GM23338 (cell line): ENCODE data around the gene TLR6. TPM values are rescaled to one million over a fixed set of nuclear protein-coding genes. Genes with fewer than 3 reads are reported as not detected.
"Not testable (repeated sequence)": the region's sequence is repeated elsewhere in the genome, so short reads cannot be mapped to it uniquely, and the experiment has no call there.

ENCODE experiments used
- ATAC-seq: fragments of 200-7000 bp; cut with Tn5 transposase; 3 replicates; pipeline ENCODE4 v1.9.1; 2020
- DNase-seq: peaks from one replicate; pipeline ENCODE4 v3.0.0-alpha.2; 2015; ENCODE audit warnings: low spot score
- H2AFZ ChIP-seq: fragments of 200-600 bp; sonication (generic); 2 replicates; pipeline ENCODE4 v1.8.0; 2016; ENCODE audit warnings: antibody characterized with exemption, mild to moderate bottlenecking, moderate library complexity
- H3F3A ChIP-seq: fragments of 200-600 bp; sonication (generic); replicated peaks from 2 replicates; pipeline ENCODE4 v1.8.0; 2017; ENCODE audit warnings: antibody characterized with exemption, mixed run types, low read depth
- H3K27ac ChIP-seq: fragments of 200-600 bp; sonication (generic); 2 replicates; pipeline ENCODE4 v1.6.1; 2016; ENCODE audit warnings: low read depth
- H3K27me3 ChIP-seq: fragments of 200-600 bp; sonication (generic); 2 replicates; pipeline ENCODE4 v1.8.0; 2016; ENCODE audit warnings: mild to moderate bottlenecking, mixed run types, moderate library complexity; ENCODE audit not compliant: insufficient read depth
- H3K36me3 ChIP-seq: fragments of 200-600 bp; sonication (generic); 2 replicates; pipeline ENCODE4 v1.8.0; 2016; ENCODE audit warnings: mild to moderate bottlenecking; ENCODE audit not compliant: insufficient read depth
- H3K4me1 ChIP-seq: fragments of 200-600 bp; sonication (generic); 2 replicates; pipeline ENCODE4 v1.8.0; 2016; ENCODE audit warnings: mild to moderate bottlenecking, moderate library complexity; ENCODE audit not compliant: insufficient read depth
- H3K4me2 ChIP-seq: fragments of 200-600 bp; sonication (generic); 2 replicates; pipeline ENCODE4 v1.7.1; 2017; ENCODE audit warnings: mixed run types
- H3K4me3 ChIP-seq: fragments of 200-600 bp; sonication (generic); 2 replicates; pipeline ENCODE4 v1.6.1; 2016; ENCODE audit warnings: mixed run types
- H3K79me2 ChIP-seq: fragments of 200-600 bp; sonication (generic); replicated peaks from 2 replicates; pipeline ENCODE4 v1.8.0; 2017; ENCODE audit warnings: mild to moderate bottlenecking; ENCODE audit not compliant: insufficient read depth
- H3K9me2 ChIP-seq: fragments of 200-600 bp; sonication (generic); 2 replicates; pipeline ENCODE4 v1.8.0; 2017; ENCODE audit not compliant: insufficient read depth
- H4K20me1 ChIP-seq: fragments of 200-600 bp; sonication (generic); replicated peaks from 2 replicates; pipeline ENCODE4 v1.8.0; 2017; ENCODE audit warnings: mild to moderate bottlenecking; ENCODE audit not compliant: insufficient read depth
- H3K27ac Mint-ChIP-seq: 2 replicates; pipeline ENCODE4 v1.8.0; 2020; ENCODE audit warnings: inconsistent platforms, mild to moderate bottlenecking, moderate library complexity, mixed read lengths
- H3K27me3 Mint-ChIP-seq: 3 replicates; pipeline ENCODE4 v1.8.0; 2022; ENCODE audit warnings: low read depth, mild to moderate bottlenecking, moderate library complexity, mixed read lengths, inconsistent platforms; ENCODE audit not compliant: insufficient read depth, poor library complexity
- H3K36me3 Mint-ChIP-seq: 3 replicates; pipeline ENCODE4 v1.8.0; 2021; ENCODE audit warnings: low read depth, mild to moderate bottlenecking, inconsistent platforms, moderate library complexity, mixed read lengths
- H3K4me1 Mint-ChIP-seq: 3 replicates; pipeline ENCODE4 v1.8.0; 2020; ENCODE audit warnings: mild to moderate bottlenecking, inconsistent platforms, mixed read lengths
- H3K4me3 Mint-ChIP-seq: 3 replicates; pipeline ENCODE4 v1.8.0; 2021; ENCODE audit warnings: moderate library complexity, mild to moderate bottlenecking, inconsistent platforms, mixed read lengths
- H3K9me3 Mint-ChIP-seq: 3 replicates; pipeline ENCODE4 v1.8.0; 2020; ENCODE audit warnings: moderate library complexity, mild to moderate bottlenecking, inconsistent platforms, mixed read lengths
- CREB1 ChIP-seq: fragments of 250-450 bp; sonication (Bioruptor Pico); IDR thresholded peaks from 2 replicates; pipeline ENCODE4 v1.5.0; 2020; ENCODE audit warnings: low read depth, mild to moderate bottlenecking, moderate library complexity
- EZH2 ChIP-seq: fragments of 200-600 bp; sonication (generic); IDR thresholded peaks from one replicate; pipeline ENCODE4 v1.8.0; 2017; ENCODE audit warnings: antibody characterized with exemption, mild to moderate bottlenecking, low read depth; ENCODE audit not compliant: unreplicated experiment
- EZH2phosphoT487 ChIP-seq: fragments of 200-600 bp; sonication (generic); IDR thresholded peaks from one replicate; pipeline ENCODE4 v1.8.1; 2018; ENCODE audit warnings: antibody characterized with exemption; ENCODE audit not compliant: unreplicated experiment
- JUNB ChIP-seq: IDR thresholded peaks from one replicate; pipeline ENCODE4 v1.6.1; 2016; ENCODE audit warnings: antibody characterized with exemption; ENCODE audit not compliant: unreplicated experiment
- NANOG ChIP-seq: IDR thresholded peaks from 2 replicates; pipeline ENCODE4 v1.6.1; 2016; ENCODE audit warnings: antibody characterized with exemption, borderline replicate concordance
- POLR2AphosphoS5 ChIP-seq: IDR thresholded peaks from 2 replicates; pipeline ENCODE4 v1.6.1; 2016; ENCODE audit warnings: antibody characterized with exemption, low read depth
- ZNF114 ChIP-seq: fragments of 250-450 bp; sonication (Bioruptor Pico); IDR thresholded peaks from 2 replicates; pipeline ENCODE4 v1.5.0; 2020; ENCODE audit warnings: mild to moderate bottlenecking, moderate library complexity
- polyA plus RNA-seq: library from polyadenylated mRNA; unstranded; fragments of >200 nt; fragmentation: Nextera tagmentation; extraction: Ambion mirVana; gene quantifications from 2 replicates; pipeline ENCODE4 v1.2.1, GENCODE V29; 2016
- total RNA-seq: library from RNA; depleted of rRNA; stranded (reverse); fragments of >200 nt; shearing (Covaris generic); gene quantifications from 2 replicates; pipeline ENCODE4 v1.2.3, GENCODE V29; 2014
- TF ChIP-seq, protein P1 (sequence below): IDR thresholded peaks from 2 replicates; pipeline ENCODE4 v1.6.1; 2016; ENCODE audit warnings: antibody characterized with exemption
- TF ChIP-seq, protein P2 (sequence below): fragments of 250-450 bp; sonication (Bioruptor Pico); IDR thresholded peaks from 2 replicates; pipeline ENCODE4 v1.5.0; 2020; ENCODE audit warnings: mild to moderate bottlenecking, moderate library complexity

TLR6 gene
- total and polyA plus RNA-seq, 2 experiments from 2014 or later = 0.14 TPM; not detected in 1

DNA sequence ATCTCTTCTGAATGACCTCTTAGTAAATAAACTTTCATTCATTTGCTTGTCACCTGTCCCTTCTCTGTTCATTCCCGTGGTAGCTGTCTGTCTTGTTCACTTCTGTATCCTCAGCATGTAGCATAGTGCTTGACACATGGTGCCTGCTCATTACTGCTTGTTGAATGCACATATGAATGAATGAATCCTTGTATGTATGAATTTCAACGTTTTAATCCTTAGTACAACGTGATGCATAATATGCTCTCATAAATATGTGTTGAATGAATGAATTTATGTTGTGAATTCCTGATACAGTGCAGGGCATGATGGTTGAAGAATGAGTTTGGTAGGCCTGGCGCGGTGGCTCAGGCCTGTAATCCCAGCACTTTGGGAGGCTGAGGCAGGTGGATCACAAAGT is 76.8 kb downstream of the TLR6 start:
- no peak overlapping the region for H3K4me3 Mint-ChIP-seq
- H3K9me2 ChIP-seq = 0 out of 2 replicates have a peak, but pooled peaks cover 8% of the 10 kb centered on the region
- H3K27ac Mint-ChIP-seq = no peak overlapping the region
- no peaks in the 10 kb centered on the region for H3K79me2 ChIP-seq
- H3K4me3 ChIP-seq = no peak overlapping the region
- TF ChIP-seq EZH2phosphoT487 = no peak
- TF ChIP-seq, protein P1, sequence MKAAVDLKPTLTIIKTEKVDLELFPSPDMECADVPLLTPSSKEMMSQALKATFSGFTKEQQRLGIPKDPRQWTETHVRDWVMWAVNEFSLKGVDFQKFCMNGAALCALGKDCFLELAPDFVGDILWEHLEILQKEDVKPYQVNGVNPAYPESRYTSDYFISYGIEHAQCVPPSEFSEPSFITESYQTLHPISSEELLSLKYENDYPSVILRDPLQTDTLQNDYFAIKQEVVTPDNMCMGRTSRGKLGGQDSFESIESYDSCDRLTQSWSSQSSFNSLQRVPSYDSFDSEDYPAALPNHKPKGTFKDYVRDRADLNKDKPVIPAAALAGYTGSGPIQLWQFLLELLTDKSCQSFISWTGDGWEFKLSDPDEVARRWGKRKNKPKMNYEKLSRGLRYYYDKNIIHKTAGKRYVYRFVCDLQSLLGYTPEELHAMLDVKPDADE = no peak
- TF ChIP-seq EZH2 = no peak
- no peak for TF ChIP-seq POLR2AphosphoS5
- no peak for TF ChIP-seq ZNF114
- no peak overlapping the region for H2AFZ ChIP-seq
- no peaks in the 10 kb centered on the region for H3K36me3 ChIP-seq
- ATAC-seq (no peak), DNase-seq (no peak)
- H3K4me1 Mint-ChIP-seq = peaks cover 4% of the 10 kb centered on the region; the same call in 2 of the 3 replicates
- H3K27me3 ChIP-seq = no peaks in the 10 kb centered on the region
- no peak overlapping the region for H3K4me2 ChIP-seq
- H3K36me3 Mint-ChIP-seq = no peaks in the 10 kb centered on the region
- H3K27me3 Mint-ChIP-seq = peaks cover 4% of the 10 kb centered on the region
- no peaks in the 10 kb centered on the region for H3F3A ChIP-seq
- no peaks in the 10 kb centered on the region for H4K20me1 ChIP-seq
- H3K27ac ChIP-seq = no peak overlapping the region
- no peaks in the 10 kb centered on the region for H3K4me1 ChIP-seq
- H3K9me3 Mint-ChIP-seq = peaks cover 3% of the 10 kb centered on the region; the same call in 2 of the 3 replicates

DNA sequence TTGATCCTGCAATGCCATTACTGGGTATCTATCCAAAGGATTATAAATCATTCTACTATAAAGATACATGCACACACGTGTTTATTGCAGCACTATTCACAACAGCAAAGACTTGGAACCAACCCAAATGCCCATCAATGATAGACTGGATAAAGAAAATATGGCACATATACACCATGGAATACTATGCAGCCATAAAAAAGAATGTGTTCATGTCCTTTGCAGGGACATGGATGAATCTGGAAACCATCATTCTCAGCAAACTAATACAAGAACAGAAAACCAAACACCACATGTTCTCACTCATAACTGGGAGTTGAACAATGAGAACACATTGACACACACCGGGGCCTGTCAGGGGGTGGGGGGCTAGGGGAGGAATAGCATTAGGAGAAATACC is 78.7 kb downstream of the TLR6 start:
- H3K4me1 ChIP-seq, H3K27me3 Mint-ChIP-seq, H3K4me3 Mint-ChIP-seq, H3K9me3 Mint-ChIP-seq, H3F3A ChIP-seq, H3K79me2 ChIP-seq, ATAC-seq, H3K27ac ChIP-seq, H3K4me3 ChIP-seq, H3K9me2 ChIP-seq, H4K20me1 ChIP-seq, H3K4me1 Mint-ChIP-seq, H2AFZ ChIP-seq, H3K27ac Mint-ChIP-seq, DNase-seq, H3K4me2 ChIP-seq, H3K27me3 ChIP-seq, H3K36me3 ChIP-seq, H3K36me3 Mint-ChIP-seq: not testable (repeated sequence)

DNA sequence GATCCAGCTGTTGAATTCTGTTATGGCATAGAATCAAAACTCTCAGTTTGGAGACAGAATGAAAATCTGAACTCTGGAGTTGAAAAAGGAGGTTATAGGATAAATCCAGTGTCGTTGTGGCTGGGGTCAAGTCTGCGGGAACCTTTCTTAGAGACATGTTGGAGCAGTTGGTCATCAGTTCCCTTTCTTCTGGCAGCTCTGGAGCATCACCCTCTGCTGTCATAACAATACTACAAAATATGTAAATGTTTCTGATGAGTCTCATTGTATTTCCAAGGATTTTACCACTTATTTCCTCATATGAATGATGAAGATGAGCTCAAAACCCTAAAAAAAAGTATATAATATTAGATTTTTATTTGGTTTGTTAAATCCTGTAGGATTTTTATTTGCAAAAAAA is 81.3 kb downstream of the TLR6 start:
- H3K36me3 ChIP-seq = no peaks in the 10 kb centered on the region
- no peak overlapping the region for H3K27ac ChIP-seq
- H3K4me3 ChIP-seq = no peak overlapping the region
- 0 out of 2 replicates have a peak, but pooled peaks cover 9% of the 10 kb centered on the region for H3K9me2 ChIP-seq
- H3K4me1 ChIP-seq = no peaks in the 10 kb centered on the region
- H3F3A ChIP-seq = no peaks in the 10 kb centered on the region
- no peaks in the 10 kb centered on the region for H4K20me1 ChIP-seq
- H3K9me3 Mint-ChIP-seq = peaks cover 3% of the 10 kb centered on the region; the same call in 2 of the 3 replicates
- no peaks in the 10 kb centered on the region for H3K4me1 Mint-ChIP-seq
- ATAC-seq = no peak
- H3K27me3 Mint-ChIP-seq = peaks cover 1% of the 10 kb centered on the region
- no peak for DNase-seq
- H3K27me3 ChIP-seq = no peaks in the 10 kb centered on the region
- no peak overlapping the region for H3K4me2 ChIP-seq
- H3K36me3 Mint-ChIP-seq = no peaks in the 10 kb centered on the region
- H3K4me3 Mint-ChIP-seq = no peak overlapping the region
- no peak overlapping the region for H2AFZ ChIP-seq
- no peaks in the 10 kb centered on the region for H3K79me2 ChIP-seq
- no peak overlapping the region for H3K27ac Mint-ChIP-seq
- TF ChIP-seq, protein P2, sequence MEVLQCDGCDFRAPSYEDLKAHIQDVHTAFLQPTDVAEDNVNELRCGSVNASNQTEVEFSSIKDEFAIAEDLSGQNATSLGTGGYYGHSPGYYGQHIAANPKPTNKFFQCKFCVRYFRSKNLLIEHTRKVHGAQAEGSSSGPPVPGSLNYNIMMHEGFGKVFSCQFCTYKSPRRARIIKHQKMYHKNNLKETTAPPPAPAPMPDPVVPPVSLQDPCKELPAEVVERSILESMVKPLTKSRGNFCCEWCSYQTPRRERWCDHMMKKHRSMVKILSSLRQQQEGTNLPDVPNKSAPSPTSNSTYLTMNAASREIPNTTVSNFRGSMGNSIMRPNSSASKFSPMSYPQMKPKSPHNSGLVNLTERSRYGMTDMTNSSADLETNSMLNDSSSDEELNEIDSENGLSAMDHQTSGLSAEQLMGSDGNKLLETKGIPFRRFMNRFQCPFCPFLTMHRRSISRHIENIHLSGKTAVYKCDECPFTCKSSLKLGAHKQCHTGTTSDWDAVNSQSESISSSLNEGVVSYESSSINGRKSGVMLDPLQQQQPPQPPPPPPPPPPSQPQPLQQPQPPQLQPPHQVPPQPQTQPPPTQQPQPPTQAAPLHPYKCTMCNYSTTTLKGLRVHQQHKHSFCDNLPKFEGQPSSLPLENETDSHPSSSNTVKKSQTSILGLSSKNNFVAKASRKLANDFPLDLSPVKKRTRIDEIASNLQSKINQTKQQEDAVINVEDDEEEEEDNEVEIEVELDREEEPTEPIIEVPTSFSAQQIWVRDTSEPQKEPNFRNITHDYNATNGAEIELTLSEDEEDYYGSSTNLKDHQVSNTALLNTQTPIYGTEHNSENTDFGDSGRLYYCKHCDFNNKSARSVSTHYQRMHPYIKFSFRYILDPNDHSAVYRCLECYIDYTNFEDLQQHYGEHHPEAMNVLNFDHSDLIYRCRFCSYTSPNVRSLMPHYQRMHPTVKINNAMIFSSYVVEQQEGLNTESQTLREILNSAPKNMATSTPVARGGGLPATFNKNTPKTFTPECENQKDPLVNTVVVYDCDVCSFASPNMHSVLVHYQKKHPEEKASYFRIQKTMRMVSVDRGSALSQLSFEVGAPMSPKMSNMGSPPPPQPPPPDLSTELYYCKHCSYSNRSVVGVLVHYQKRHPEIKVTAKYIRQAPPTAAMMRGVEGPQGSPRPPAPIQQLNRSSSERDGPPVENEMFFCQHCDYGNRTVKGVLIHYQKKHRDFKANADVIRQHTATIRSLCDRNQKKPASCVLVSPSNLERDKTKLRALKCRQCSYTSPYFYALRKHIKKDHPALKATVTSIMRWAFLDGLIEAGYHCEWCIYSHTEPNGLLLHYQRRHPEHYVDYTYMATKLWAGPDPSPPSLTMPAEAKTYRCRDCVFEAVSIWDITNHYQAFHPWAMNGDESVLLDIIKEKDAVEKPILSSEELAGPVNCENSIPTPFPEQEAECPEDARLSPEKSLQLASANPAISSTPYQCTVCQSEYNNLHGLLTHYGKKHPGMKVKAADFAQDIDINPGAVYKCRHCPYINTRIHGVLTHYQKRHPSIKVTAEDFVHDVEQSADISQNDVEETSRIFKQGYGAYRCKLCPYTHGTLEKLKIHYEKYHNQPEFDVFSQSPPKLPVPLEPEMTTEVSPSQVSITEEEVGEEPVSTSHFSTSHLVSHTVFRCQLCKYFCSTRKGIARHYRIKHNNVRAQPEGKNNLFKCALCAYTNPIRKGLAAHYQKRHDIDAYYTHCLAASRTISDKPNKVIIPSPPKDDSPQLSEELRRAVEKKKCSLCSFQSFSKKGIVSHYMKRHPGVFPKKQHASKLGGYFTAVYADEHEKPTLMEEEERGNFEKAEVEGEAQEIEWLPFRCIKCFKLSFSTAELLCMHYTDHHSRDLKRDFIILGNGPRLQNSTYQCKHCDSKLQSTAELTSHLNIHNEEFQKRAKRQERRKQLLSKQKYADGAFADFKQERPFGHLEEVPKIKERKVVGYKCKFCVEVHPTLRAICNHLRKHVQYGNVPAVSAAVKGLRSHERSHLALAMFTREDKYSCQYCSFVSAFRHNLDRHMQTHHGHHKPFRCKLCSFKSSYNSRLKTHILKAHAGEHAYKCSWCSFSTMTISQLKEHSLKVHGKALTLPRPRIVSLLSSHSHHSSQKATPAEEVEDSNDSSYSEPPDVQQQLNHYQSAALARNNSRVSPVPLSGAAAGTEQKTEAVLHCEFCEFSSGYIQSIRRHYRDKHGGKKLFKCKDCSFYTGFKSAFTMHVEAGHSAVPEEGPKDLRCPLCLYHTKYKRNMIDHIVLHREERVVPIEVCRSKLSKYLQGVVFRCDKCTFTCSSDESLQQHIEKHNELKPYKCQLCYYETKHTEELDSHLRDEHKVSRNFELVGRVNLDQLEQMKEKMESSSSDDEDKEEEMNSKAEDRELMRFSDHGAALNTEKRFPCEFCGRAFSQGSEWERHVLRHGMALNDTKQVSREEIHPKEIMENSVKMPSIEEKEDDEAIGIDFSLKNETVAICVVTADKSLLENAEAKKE = no peak
- TF ChIP-seq CREB1 = no peak
- TF ChIP-seq ZNF114 = no peak
- TF ChIP-seq POLR2AphosphoS5 = no peak
- TF ChIP-seq JUNB = no peak
- no peak for TF ChIP-seq EZH2
- no peak for TF ChIP-seq NANOG
